Left lobe of liver (tissue), 2 donors: ENCODE data around the gene ZNF362. TPM values are rescaled to one million over a fixed set of nuclear protein-coding genes. Genes with fewer than 3 reads are reported as not detected.

ENCODE experiments used
- ATAC-seq: fragments of 200-7000 bp; cut with Tn5 transposase; one replicate; pipeline ENCODE4 v1.9.1; 2020; ENCODE audit warnings: mild to moderate bottlenecking, moderate library complexity
- DNase-seq: peaks from one replicate; pipeline ENCODE4 v3.0.0-alpha.2; 2020; ENCODE audit warnings: low spot score
- total RNA-seq: library from RNA; stranded (reverse); gene quantifications from one replicate; pipeline ENCODE4 v1.2.1, GENCODE V29; 2021
- donor health status: DM: no; HTN: no; CAD: no; lungs with moderate emphysema.
- donor health status: DM: no; HTN: yes; CAD: no.

The ZNF362 gene
- total RNA-seq, 1 donor from 2014 or later: 8.4 TPM

GRCh38 chr1:33338440-33339211 lies 82.3 kb downstream of the ZNF362 start:
- DNase-seq (peak; percentile 60), ATAC-seq (peak; percentile 24)

GRCh38 chr1:33339413-33339812 lies 83.1 kb downstream of the ZNF362 start:
- ATAC-seq: peak; percentile 12
- no peak for DNase-seq

GRCh38 chr1:33341190-33341589 lies 84.9 kb downstream of the ZNF362 start:
- ATAC-seq (no peak), DNase-seq (no peak)

GRCh38 chr1:33342041-33342723 lies 85.9 kb downstream of the ZNF362 start:
- peak; percentile 71 for ATAC-seq

GRCh38 chr1:33343539-33343938 lies 87.2 kb downstream of the ZNF362 start:
- ATAC-seq (peak; percentile 49), DNase-seq (peak; percentile 60)

More at GRCh38 chr1:33342041-33342723, 85.9 kb downstream of the ZNF362 start:
- DNase-seq: peak; percentile 89

GRCh38 chr1:33344896-33345560 lies 88.7 kb downstream of the ZNF362 start:
- ATAC-seq (no peak), DNase-seq (no peak)

GRCh38 chr1:33346533-33346926 lies 90.2 kb downstream of the ZNF362 start:
- ATAC-seq: peak; percentile 3
- no peak for DNase-seq

- ATAC-seq: peak; percentile 37
- DNase-seq: peak; percentile 73
These were observed 90.8 kb downstream of the ZNF362 start for GRCh38 chr1:33346927-33347649.

- peak; percentile 2 for ATAC-seq
- no peak for DNase-seq
These were observed 91.3 kb downstream of the ZNF362 start for GRCh38 chr1:33347650-33347992.

- DNase-seq (no peak), ATAC-seq (no peak)
These were observed 91.9 kb downstream of the ZNF362 start for GRCh38 chr1:33348194-33348593.

GRCh38 chr1:33348676-33349080 lies 92.4 kb downstream of the ZNF362 start:
- no peak for DNase-seq
- ATAC-seq: peak; percentile 18

- peak; percentile 72 for DNase-seq
- peak; percentile 42 for ATAC-seq
These were observed 92.9 kb downstream of the ZNF362 start for GRCh38 chr1:33349081-33349759.

GRCh38 chr1:33349778-33350610 lies 93.7 kb downstream of the ZNF362 start:
- DNase-seq (peak; percentile 90), ATAC-seq (peak; percentile 83)

Other genes starting within 250 kb of the ZNF362 start
- gene AK2, start 219.6 kb upstream of the ZNF362 start, total RNA-seq: 120 TPM
- gene AZIN2, start 175.3 kb upstream of the ZNF362 start, total RNA-seq: 0.55 TPM
- gene TRIM62, start 74.4 kb upstream of the ZNF362 start, total RNA-seq: 1.4 TPM
- not detected for gene A3GALT2, start 64.6 kb downstream of the ZNF362 start, total RNA-seq
- gene PHC2, start 174.6 kb downstream of the ZNF362 start, total RNA-seq: 48.0 TPM
- 1.3 TPM for gene ZSCAN20, start 216.2 kb downstream of the ZNF362 start, total RNA-seq